Neuronal stem cell (in vitro differentiated cells): Measurements from ENCODE around the gene FUT7.

Experiments used
- DNase-seq: peaks from one replicate; pipeline ENCODE4 v3.0.0-alpha.2; 2013; ENCODE audit warnings: low spot score
- H2AFZ ChIP-seq: one replicate; pipeline ENCODE4 v1.6.1; 2013; ENCODE audit warnings: mild to moderate bottlenecking, low read length, inconsistent platforms
- H2AK5ac ChIP-seq: 2 replicates; pipeline ENCODE4 v1.6.1; 2013; ENCODE audit warnings: low read depth, mild to moderate bottlenecking, inconsistent platforms, low read length, moderate library complexity, mixed read lengths
- H2BK120ac ChIP-seq: 2 replicates; pipeline ENCODE4 v1.6.1; 2013; ENCODE audit warnings: low read depth, mild to moderate bottlenecking, inconsistent platforms, low read length, moderate library complexity, mixed read lengths
- H2BK12ac ChIP-seq: one replicate; pipeline ENCODE4 v1.6.1; 2013; ENCODE audit warnings: low read length, inconsistent platforms
- H2BK15ac ChIP-seq: 2 replicates; pipeline ENCODE4 v1.6.1; 2013; ENCODE audit warnings: mild to moderate bottlenecking, low read length, inconsistent platforms, mixed read lengths
- H2BK5ac ChIP-seq: one replicate; pipeline ENCODE4 v1.6.1; 2013; ENCODE audit warnings: inconsistent platforms, mild to moderate bottlenecking, low read length, moderate library complexity
- H3K14ac ChIP-seq: one replicate; pipeline ENCODE4 v1.6.1; 2013; ENCODE audit warnings: low read length, inconsistent platforms
- H3K18ac ChIP-seq: 2 replicates; pipeline ENCODE4 v1.6.1; 2013; ENCODE audit warnings: low read length, inconsistent platforms
- H3K23ac ChIP-seq: 2 replicates; pipeline ENCODE4 v1.6.1; 2013; ENCODE audit warnings: low read depth, mild to moderate bottlenecking, mixed read lengths, low read length, inconsistent platforms; ENCODE audit not compliant: poor library complexity
- H3K27ac ChIP-seq: replicated peaks from 3 replicates; pipeline ENCODE4 v1.5.1; 2013; ENCODE audit warnings: low read length, inconsistent platforms
- H3K27me3 ChIP-seq, 3 experiments: 2 replicates each; pipeline ENCODE4 v1.6.1; 2013; ENCODE audit warnings: low read length in 3 of 3, mild to moderate bottlenecking in 2 of 3, inconsistent platforms in 1 of 3, low read depth in 1 of 3, mixed read lengths in 1 of 3, moderate library complexity in 1 of 3; ENCODE audit not compliant: control insufficient read depth in 3 of 3, insufficient read depth in 3 of 3
- H3K36me3 ChIP-seq, 2 donors: replicated peaks in 1 of 2; 2 replicates each; pipeline ENCODE4 v1.6.1; 2013; ENCODE audit warnings: low read length in 2 of 2; ENCODE audit not compliant: control insufficient read depth in 2 of 2, insufficient read depth in 2 of 2
- H3K4ac ChIP-seq: 2 replicates; pipeline ENCODE4 v1.6.1; 2013; ENCODE audit warnings: inconsistent platforms, mild to moderate bottlenecking, low read length, moderate library complexity
- H3K4me1 ChIP-seq, 2 donors: 1 replicate in 1 of 2; 2 replicates in 1 of 2; pipeline ENCODE4 v1.6.1; 2013; ENCODE audit warnings: low read length in 2 of 2, low read depth in 1 of 2; ENCODE audit not compliant: control insufficient read depth in 2 of 2, insufficient read depth in 1 of 2
- H3K4me2 ChIP-seq: one replicate; pipeline ENCODE4 v1.6.1; 2013; ENCODE audit warnings: mild to moderate bottlenecking, low read length, inconsistent platforms; ENCODE audit not compliant: insufficient read depth, poor library complexity, severe bottlenecking
- H3K4me3 ChIP-seq, 2 donors: 2 replicates each; pipeline ENCODE4 v1.5.1; 2013; ENCODE audit warnings: low read length in 2 of 2, mild to moderate bottlenecking in 2 of 2, inconsistent platforms in 1 of 2, moderate library complexity in 1 of 2
- H3K79me1 ChIP-seq: one replicate; pipeline ENCODE4 v1.6.1; 2013; ENCODE audit warnings: low read depth, mild to moderate bottlenecking, inconsistent platforms, low read length, moderate library complexity
- H3K9ac ChIP-seq: one replicate; pipeline ENCODE4 v1.6.1; 2013; ENCODE audit warnings: mild to moderate bottlenecking, low read depth, low read length, inconsistent platforms; ENCODE audit not compliant: poor library complexity
- H3K9me3 ChIP-seq, 2 donors: replicated peaks in 1 of 2; 2 replicates each; pipeline versions ENCODE3 to v1.6.1; 2013; ENCODE audit warnings: low read length in 2 of 2, mild to moderate bottlenecking in 2 of 2, inconsistent platforms in 1 of 2, low read depth in 1 of 2, mixed read lengths in 1 of 2, moderate library complexity in 1 of 2; ENCODE audit not compliant: control insufficient read depth in 2 of 2, insufficient read depth in 1 of 2
- H4K8ac ChIP-seq: one replicate; pipeline ENCODE4 v1.6.1; 2013; ENCODE audit warnings: low read depth, mild to moderate bottlenecking, inconsistent platforms, low read length, moderate library complexity
- H4K91ac ChIP-seq: one replicate; pipeline ENCODE4 v1.6.1; 2013; ENCODE audit warnings: low read length, low read depth, mild to moderate bottlenecking, inconsistent platforms; ENCODE audit not compliant: poor library complexity
- WGBS, 2 donors: extraction: QIAGEN DNeasy Blood & Tissue Kit; methylation state at CpG; one replicate each; pipeline ENCODE4 v1.1.7; 2013; ENCODE audit warnings: missing lambda C conversion rate in 2 of 2, mixed read lengths in 1 of 2; ENCODE audit not compliant: insufficient read length in 2 of 2, insufficient replicate concordance in 1 of 2; ENCODE audit errors: extremely low coverage in 2 of 2; 5-methylcytosine and 5-hydroxymethylcytosine counted together

FUT7 gene

GRCh38 chr9:137054932-137055384, 23.1 kb upstream of the FUT7 start:
- peaks cover 8 to 13% of the 10 kb centered on the region in 2 donors for H3K4me1 ChIP-seq
- DNase-seq = no peak
- H3K9me3 ChIP-seq = peaks cover 0 to 1% of the 10 kb centered on the region in 2 donors
- H2AFZ ChIP-seq = peak overlapping the region; percentile 90
- peak overlapping the region; percentile 94 for H2AK5ac ChIP-seq
- peak overlapping the region; percentile 76 for H3K18ac ChIP-seq
- no peak overlapping the region for H2BK120ac ChIP-seq
- H3K4me3 ChIP-seq = no peak overlapping the region
- H3K23ac ChIP-seq = no peak overlapping the region
- no peak overlapping the region for H2BK5ac ChIP-seq
- no peak overlapping the region for H4K91ac ChIP-seq
- no peak overlapping the region for H4K8ac ChIP-seq
- H3K27ac ChIP-seq = no peak overlapping the region
- H2BK15ac ChIP-seq = peak overlapping the region; percentile 96
- H3K79me1 ChIP-seq = no peaks in the 10 kb centered on the region
- no CpG with 5 or more reads among the region's 17 CpGs for WGBS, 2 donors
- peak overlapping the region; percentile 81 for H3K9ac ChIP-seq
- H3K27me3 ChIP-seq = peaks cover 17 to 82% (median 60%) of the 10 kb centered on the region in 3 experiments
- no peak overlapping the region for H3K4me2 ChIP-seq
- H3K4ac ChIP-seq = peak overlapping the region; percentile 23
- no peaks in the 10 kb centered on the region for H3K36me3 ChIP-seq
- H3K14ac ChIP-seq = peak overlapping the region; percentile 5
- H2BK12ac ChIP-seq = peak overlapping the region; percentile 58

GRCh38 chr9:137053944-137054931, 22.4 kb upstream of the FUT7 start, which contains the start of gene ENTPD2:
ENTPD2 (minus strand) TSS chr9:137054061; CDS start chr9:137053997, 64 bp downstream.
- Histone ChIP-seq H3K4ac (peak within 1 kb of the TSS; percentile 37), H3K14ac (peak within 1 kb of the TSS; percentile 71), H2BK12ac (peak within 1 kb of the TSS; percentile 97), H2AK5ac (peak within 1 kb of the TSS; percentile 94), H3K4me1 (peaks cover 8 to 13% of the 10 kb centered on the region in 2 donors), H4K8ac (peak within 1 kb of the TSS; percentile 9), H3K9me3 (peaks cover 0 to 1% of the 10 kb centered on the region in 2 donors), H2BK15ac (peak within 1 kb of the TSS; percentile 96), H3K36me3 (no peaks in the 10 kb centered on the region), H3K23ac (peak within 1 kb of the TSS; percentile 89), H3K9ac (peak within 1 kb of the TSS; percentile 70), H3K79me1 (no peaks in the 10 kb centered on the region), H3K4me3 (peak within 1 kb of the TSS in 1 of 2 donors; percentile 67), H3K27me3 (peaks cover 22 to 90% (median 67%) of the 10 kb centered on the region in 3 experiments), H2BK5ac (peak within 1 kb of the TSS; percentile 53), H3K4me2 (peak within 1 kb of the TSS; percentile 57), H3K27ac (no peak within 1 kb of the TSS), H2AFZ (peak within 1 kb of the TSS; percentile 90), H2BK120ac (peak within 1 kb of the TSS; percentile 56), H4K91ac (no peak within 1 kb of the TSS), H3K18ac (peak within 1 kb of the TSS; percentile 80)
- no peak for DNase-seq
- whole genome bisulfite sequencing, 2 donors = no CpG with 5 or more reads among the region's 90 CpGs

- Histone ChIP-seq H3K9me3 (peaks cover 0 to 1% of the 10 kb centered on the region in 2 donors), H2AK5ac (peak overlapping the region; percentile 56), H4K91ac (no peak overlapping the region), H4K8ac (peak overlapping the region; percentile 9), H3K9ac (no peak overlapping the region), H2BK5ac (peak overlapping the region; percentile 53), H2BK120ac (peak overlapping the region; percentile 56), H3K23ac (peak overlapping the region; percentile 89), H3K14ac (peak overlapping the region; percentile 71), H3K4me3 (peak overlapping the region in 1 of 2 donors; percentile 67), H2BK12ac (no peak overlapping the region), H3K4ac (no peak overlapping the region), H3K27me3 (peaks cover 23 to 90% (median 74%) of the 10 kb centered on the region in 3 experiments), H2BK15ac (no peak overlapping the region), H3K4me1 (peaks cover 8 to 13% of the 10 kb centered on the region in 2 donors), H3K79me1 (no peaks in the 10 kb centered on the region), H3K27ac (no peak overlapping the region), H3K4me2 (peak overlapping the region; percentile 57), H2AFZ (peak overlapping the region; percentile 17), H3K36me3 (no peaks in the 10 kb centered on the region), H3K18ac (peak overlapping the region; percentile 80)
- WGBS, 2 donors = no CpG with 5 or more reads among the region's 71 CpGs
- DNase-seq = no peak
Measured at GRCh38 chr9:137052998-137053943, 21.4 kb upstream of the FUT7 start.
